ENCODE data around the gene SDCCAG8. TPM values are rescaled to one million over a fixed set of nuclear protein-coding genes. Genes with fewer than 3 reads are reported as not detected.
A peak's percentile ranks its signal among the peaks of the same experiment; 100 is the strongest.
"Not testable (repeated sequence)": the region's sequence is repeated elsewhere in the genome, so short reads cannot be mapped to it uniquely, and the experiment has no call there.

Gene SDCCAG8
- total and polyA plus RNA-seq, 2 donors, result 35.6 to 44.2 TPM

GRCh38 chr1:243325305-243325890 lies 69.6 kb downstream of the SDCCAG8 start:
- peak in 7 of 9 donors; percentile 41 to 68 (median 53) for DNase-seq (ENCODE audit: low read depth in 6 of 9, low spot score in 9 of 9)
- 0% methylated on average over 1 of the region's 1 CpG for WGBS

GRCh38 chr1:243332440-243332839 lies 76.6 kb downstream of the SDCCAG8 start:
- H3K27ac ChIP-seq (ENCODE audit: low read depth in 1 of 2, low read length in 1 of 2), result no peak overlapping the region
- no peaks in the 10 kb centered on the region for H3K4me1 ChIP-seq (ENCODE audit: control insufficient read depth in 2 of 2, insufficient read depth in 2 of 2, low read length in 2 of 2)
- 95% methylated on average over 18 of the region's 18 CpGs for WGBS
- H3K36me3 ChIP-seq (ENCODE audit: control insufficient read depth in 2 of 2, insufficient read depth in 2 of 2, low read length in 1 of 2), result peaks cover 17 to 26% of the 10 kb centered on the region in 2 donors
- DNase-seq (ENCODE audit: low read depth in 6 of 9, low spot score in 9 of 9), result no peak
- H3K4me3 ChIP-seq (ENCODE audit: low read length in 2 of 2), result no peak overlapping the region
- no peaks in the 10 kb centered on the region for H3K9me3 ChIP-seq (ENCODE audit: control insufficient read depth in 2 of 2, insufficient read depth in 1 of 2, low read length in 1 of 2)
- no peaks in the 10 kb centered on the region for H3K27me3 ChIP-seq (ENCODE audit: control insufficient read depth in 2 of 2, insufficient read depth in 1 of 2, low read length in 1 of 2)

More at GRCh38 chr1:243325305-243325890, 69.6 kb downstream of the SDCCAG8 start:
- no peaks in the 10 kb centered on the region for H3K36me3 ChIP-seq (ENCODE audit: control insufficient read depth in 2 of 2, insufficient read depth in 2 of 2, low read length in 1 of 2)
- no peak overlapping the region for H3K4me3 ChIP-seq (ENCODE audit: low read length in 2 of 2)
- H3K27me3 ChIP-seq (ENCODE audit: control insufficient read depth in 2 of 2, insufficient read depth in 1 of 2, low read length in 1 of 2), result no peaks in the 10 kb centered on the region
- H3K9me3 ChIP-seq (ENCODE audit: control insufficient read depth in 2 of 2, insufficient read depth in 1 of 2, low read length in 1 of 2), result no peaks in the 10 kb centered on the region
- H3K4me1 ChIP-seq (ENCODE audit: control insufficient read depth in 2 of 2, insufficient read depth in 2 of 2, low read length in 2 of 2), result no peaks in the 10 kb centered on the region
- no peak overlapping the region for H3K27ac ChIP-seq (ENCODE audit: low read depth in 1 of 2, low read length in 1 of 2)

GRCh38 chr1:243335292-243335691 lies 79.5 kb downstream of the SDCCAG8 start:
- Histone ChIP-seq H3K4me3 (ENCODE audit: low read length in 2 of 2) (no peak overlapping the region), H3K4me1 (ENCODE audit: control insufficient read depth in 2 of 2, insufficient read depth in 2 of 2, low read length in 2 of 2) (no peaks in the 10 kb centered on the region), H3K9me3 (ENCODE audit: control insufficient read depth in 2 of 2, insufficient read depth in 1 of 2, low read length in 1 of 2) (no peaks in the 10 kb centered on the region), H3K27me3 (ENCODE audit: control insufficient read depth in 2 of 2, insufficient read depth in 1 of 2, low read length in 1 of 2) (no peaks in the 10 kb centered on the region), H3K36me3 (ENCODE audit: control insufficient read depth in 2 of 2, insufficient read depth in 2 of 2, low read length in 1 of 2) (peaks cover 22 to 28% of the 10 kb centered on the region in 2 donors), H3K27ac (ENCODE audit: low read depth in 1 of 2, low read length in 1 of 2) (no peak overlapping the region)
- no peak for DNase-seq (ENCODE audit: low read depth in 6 of 9, low spot score in 9 of 9)
- WGBS, result 92% methylated on average over 3 of the region's 3 CpGs

- H3K27ac ChIP-seq (ENCODE audit: low read depth in 1 of 2, low read length in 1 of 2), result no peak overlapping the region
- no peaks in the 10 kb centered on the region for H3K27me3 ChIP-seq (ENCODE audit: control insufficient read depth in 2 of 2, insufficient read depth in 1 of 2, low read length in 1 of 2)
- no peaks in the 10 kb centered on the region for H3K9me3 ChIP-seq (ENCODE audit: control insufficient read depth in 2 of 2, insufficient read depth in 1 of 2, low read length in 1 of 2)
- DNase-seq (ENCODE audit: low read depth in 6 of 9, low spot score in 9 of 9), result no peak
- H3K4me1 ChIP-seq (ENCODE audit: control insufficient read depth in 2 of 2, insufficient read depth in 2 of 2, low read length in 2 of 2), result no peaks in the 10 kb centered on the region
- peaks cover 22 to 28% of the 10 kb centered on the region in 2 donors for H3K36me3 ChIP-seq (ENCODE audit: control insufficient read depth in 2 of 2, insufficient read depth in 2 of 2, low read length in 1 of 2)
- 89% methylated on average over 2 of the region's 2 CpGs for WGBS
- H3K4me3 ChIP-seq (ENCODE audit: low read length in 2 of 2), result no peak overlapping the region
These were observed 80.3 kb downstream of the SDCCAG8 start for GRCh38 chr1:243336163-243336562.

GRCh38 chr1:243338848-243339247 lies 83.0 kb downstream of the SDCCAG8 start:
- DNase-seq (ENCODE audit: low read depth in 6 of 9, low spot score in 9 of 9); H3K4me3 ChIP-seq (ENCODE audit: low read length in 2 of 2); H3K27me3 ChIP-seq (ENCODE audit: control insufficient read depth in 2 of 2, insufficient read depth in 1 of 2, low read length in 1 of 2); H3K27ac ChIP-seq (ENCODE audit: low read depth in 1 of 2, low read length in 1 of 2); H3K4me1 ChIP-seq (ENCODE audit: control insufficient read depth in 2 of 2, insufficient read depth in 2 of 2, low read length in 2 of 2); H3K9me3 ChIP-seq (ENCODE audit: control insufficient read depth in 2 of 2, insufficient read depth in 1 of 2, low read length in 1 of 2): not testable (repeated sequence)
- peaks cover 17 to 18% of the 10 kb centered on the region in 2 donors for H3K36me3 ChIP-seq (ENCODE audit: control insufficient read depth in 2 of 2, insufficient read depth in 2 of 2, low read length in 1 of 2)
- 95% methylated on average over 4 of the region's 4 CpGs for WGBS

GRCh38 chr1:243341074-243341473 lies 85.2 kb downstream of the SDCCAG8 start:
- WGBS, result 96% methylated on average over 2 of the region's 2 CpGs
- no peaks in the 10 kb centered on the region for H3K4me1 ChIP-seq (ENCODE audit: control insufficient read depth in 2 of 2, insufficient read depth in 2 of 2, low read length in 2 of 2)
- peaks cover 5 to 9% of the 10 kb centered on the region in 2 donors for H3K36me3 ChIP-seq (ENCODE audit: control insufficient read depth in 2 of 2, insufficient read depth in 2 of 2, low read length in 1 of 2)
- no peak overlapping the region for H3K27ac ChIP-seq (ENCODE audit: low read depth in 1 of 2, low read length in 1 of 2)
- DNase-seq (ENCODE audit: low read depth in 6 of 9, low spot score in 9 of 9), result no peak
- H3K4me3 ChIP-seq (ENCODE audit: low read length in 2 of 2), result no peak overlapping the region
- H3K9me3 ChIP-seq (ENCODE audit: control insufficient read depth in 2 of 2, insufficient read depth in 1 of 2, low read length in 1 of 2), result no peaks in the 10 kb centered on the region
- H3K27me3 ChIP-seq (ENCODE audit: control insufficient read depth in 2 of 2, insufficient read depth in 1 of 2, low read length in 1 of 2), result no peaks in the 10 kb centered on the region

GRCh38 chr1:243343970-243344937 lies 88.4 kb downstream of the SDCCAG8 start:
- H3K27me3 ChIP-seq (ENCODE audit: control insufficient read depth in 2 of 2, insufficient read depth in 1 of 2, low read length in 1 of 2), result no peaks in the 10 kb centered on the region
- H3K4me3 ChIP-seq (ENCODE audit: low read length in 2 of 2), result no peak overlapping the region
- no peaks in the 10 kb centered on the region for H3K4me1 ChIP-seq (ENCODE audit: control insufficient read depth in 2 of 2, insufficient read depth in 2 of 2, low read length in 2 of 2)
- DNase-seq (ENCODE audit: low read depth in 6 of 9, low spot score in 9 of 9), result peak in 8 of 9 donors; percentile 11 to 71 (median 50)
- H3K36me3 ChIP-seq (ENCODE audit: control insufficient read depth in 2 of 2, insufficient read depth in 2 of 2, low read length in 1 of 2), result peaks cover 0 to 11% of the 10 kb centered on the region in 2 donors
- WGBS, result 68% methylated on average over 5 of the region's 5 CpGs
- no peaks in the 10 kb centered on the region for H3K9me3 ChIP-seq (ENCODE audit: control insufficient read depth in 2 of 2, insufficient read depth in 1 of 2, low read length in 1 of 2)
- H3K27ac ChIP-seq (ENCODE audit: low read depth in 1 of 2, low read length in 1 of 2), result no peak overlapping the region

- peak in 1 of 9 donors; percentile 27 for DNase-seq (ENCODE audit: low read depth in 6 of 9, low spot score in 9 of 9)
- Histone ChIP-seq H3K4me1 (ENCODE audit: control insufficient read depth in 2 of 2, insufficient read depth in 2 of 2, low read length in 2 of 2) (no peaks in the 10 kb centered on the region), H3K36me3 (ENCODE audit: control insufficient read depth in 2 of 2, insufficient read depth in 2 of 2, low read length in 1 of 2) (peaks cover 0 to 11% of the 10 kb centered on the region in 2 donors), H3K27me3 (ENCODE audit: control insufficient read depth in 2 of 2, insufficient read depth in 1 of 2, low read length in 1 of 2) (no peaks in the 10 kb centered on the region), H3K9me3 (ENCODE audit: control insufficient read depth in 2 of 2, insufficient read depth in 1 of 2, low read length in 1 of 2) (no peaks in the 10 kb centered on the region), H3K4me3 (ENCODE audit: low read length in 2 of 2) (no peak overlapping the region), H3K27ac (ENCODE audit: low read depth in 1 of 2, low read length in 1 of 2) (no peak overlapping the region)
- 92% methylated on average over 1 of the region's 1 CpG for WGBS
These were observed 89.4 kb downstream of the SDCCAG8 start for GRCh38 chr1:243345205-243345604.

- Histone ChIP-seq H3K36me3 (ENCODE audit: control insufficient read depth in 2 of 2, insufficient read depth in 2 of 2, low read length in 1 of 2) (peaks cover 1 to 7% of the 10 kb centered on the region in 2 donors), H3K27me3 (ENCODE audit: control insufficient read depth in 2 of 2, insufficient read depth in 1 of 2, low read length in 1 of 2) (no peaks in the 10 kb centered on the region), H3K9me3 (ENCODE audit: control insufficient read depth in 2 of 2, insufficient read depth in 1 of 2, low read length in 1 of 2) (no peaks in the 10 kb centered on the region), H3K4me1 (ENCODE audit: control insufficient read depth in 2 of 2, insufficient read depth in 2 of 2, low read length in 2 of 2) (no peaks in the 10 kb centered on the region), H3K4me3 (ENCODE audit: low read length in 2 of 2) (no peak overlapping the region), H3K27ac (ENCODE audit: low read depth in 1 of 2, low read length in 1 of 2) (no peak overlapping the region)
- no peak for DNase-seq (ENCODE audit: low read depth in 6 of 9, low spot score in 9 of 9)
- 95% methylated on average over 3 of the region's 3 CpGs for WGBS
These were observed 90.2 kb downstream of the SDCCAG8 start for GRCh38 chr1:243346016-243346415.
